ENCODE results near the gene TMEM135. TPM values are rescaled to one million over a fixed set of nuclear protein-coding genes. Genes with fewer than 3 reads are reported as not detected.

Gene TMEM135
- total RNA-seq, 2 donors from 2014 or later = 111 to 113 TPM

DNA sequence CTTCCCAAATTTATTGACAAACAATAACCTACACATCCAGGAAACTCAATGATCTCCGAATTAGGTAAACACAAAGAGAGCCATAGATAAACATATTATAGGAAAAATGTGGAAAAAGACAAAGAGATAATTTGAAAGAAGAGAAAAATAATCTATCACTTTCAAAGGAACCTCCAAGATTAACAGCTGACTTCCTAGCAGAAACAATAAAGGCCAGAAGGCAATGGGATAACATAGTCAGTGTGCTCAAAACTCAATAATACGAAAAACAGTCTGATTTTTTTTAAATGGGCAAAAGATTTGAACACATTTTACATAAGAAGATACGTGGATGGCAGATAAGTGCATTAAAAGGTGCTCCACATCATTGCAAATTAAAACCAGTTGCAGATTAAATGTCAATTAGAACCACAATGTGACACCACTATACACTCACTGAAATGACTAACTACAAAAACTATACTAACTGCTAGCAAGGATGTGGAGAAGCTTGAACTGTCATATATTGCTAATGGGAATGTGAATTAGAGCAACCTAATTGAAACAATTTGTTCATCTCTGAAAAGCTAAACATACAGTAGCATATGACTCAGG lies 300.4 kb downstream of the TMEM135 start:
- H3K27ac Mint-ChIP-seq = no peak overlapping the region
- Histone ChIP-seq H3K36me3 (ENCODE audit: control insufficient read depth, insufficient read depth, low read length) (no peaks in the 10 kb centered on the region), H3K4me1 (ENCODE audit: control insufficient read depth, insufficient read depth, low read length) (no peaks in the 10 kb centered on the region), H3K27me3 (ENCODE audit: control insufficient read depth, insufficient read depth, low read length, poor library complexity, severe bottlenecking) (no peaks in the 10 kb centered on the region), H3K9ac (ENCODE audit: extremely low read depth, low read length, poor library complexity, severe bottlenecking) (no peak overlapping the region), H3K27ac (ENCODE audit: low read depth, low read length) (no peak overlapping the region), H3K4me3 (ENCODE audit: low read length) (peak overlapping the region; percentile 50), H3K9me3 (ENCODE audit: control insufficient read depth, low read length) (peaks cover 29% of the 10 kb centered on the region)
- TF ChIP-seq, protein P1, sequence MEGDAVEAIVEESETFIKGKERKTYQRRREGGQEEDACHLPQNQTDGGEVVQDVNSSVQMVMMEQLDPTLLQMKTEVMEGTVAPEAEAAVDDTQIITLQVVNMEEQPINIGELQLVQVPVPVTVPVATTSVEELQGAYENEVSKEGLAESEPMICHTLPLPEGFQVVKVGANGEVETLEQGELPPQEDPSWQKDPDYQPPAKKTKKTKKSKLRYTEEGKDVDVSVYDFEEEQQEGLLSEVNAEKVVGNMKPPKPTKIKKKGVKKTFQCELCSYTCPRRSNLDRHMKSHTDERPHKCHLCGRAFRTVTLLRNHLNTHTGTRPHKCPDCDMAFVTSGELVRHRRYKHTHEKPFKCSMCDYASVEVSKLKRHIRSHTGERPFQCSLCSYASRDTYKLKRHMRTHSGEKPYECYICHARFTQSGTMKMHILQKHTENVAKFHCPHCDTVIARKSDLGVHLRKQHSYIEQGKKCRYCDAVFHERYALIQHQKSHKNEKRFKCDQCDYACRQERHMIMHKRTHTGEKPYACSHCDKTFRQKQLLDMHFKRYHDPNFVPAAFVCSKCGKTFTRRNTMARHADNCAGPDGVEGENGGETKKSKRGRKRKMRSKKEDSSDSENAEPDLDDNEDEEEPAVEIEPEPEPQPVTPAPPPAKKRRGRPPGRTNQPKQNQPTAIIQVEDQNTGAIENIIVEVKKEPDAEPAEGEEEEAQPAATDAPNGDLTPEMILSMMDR (conservative IDR thresholded peaks at IDR 0.05) = no peak
- no peak for DNase-seq
- H3K4me1 Mint-ChIP-seq = no peaks in the 10 kb centered on the region
- no peaks in the 10 kb centered on the region for H3K27me3 Mint-ChIP-seq (ENCODE audit: insufficient read depth)
- WGBS, 2 experiments (ENCODE audit: insufficient coverage in 1 of 2, insufficient read length in 1 of 2) = 97 to 100% methylated on average over 1 to 3 of the region's 3 CpGs
- no peak overlapping the region for H3K4me3 Mint-ChIP-seq
- peaks cover 40% of the 10 kb centered on the region for H3K9me3 Mint-ChIP-seq
- peaks cover 5% of the 10 kb centered on the region for H3K36me3 Mint-ChIP-seq (ENCODE audit: low read depth)

DNA sequence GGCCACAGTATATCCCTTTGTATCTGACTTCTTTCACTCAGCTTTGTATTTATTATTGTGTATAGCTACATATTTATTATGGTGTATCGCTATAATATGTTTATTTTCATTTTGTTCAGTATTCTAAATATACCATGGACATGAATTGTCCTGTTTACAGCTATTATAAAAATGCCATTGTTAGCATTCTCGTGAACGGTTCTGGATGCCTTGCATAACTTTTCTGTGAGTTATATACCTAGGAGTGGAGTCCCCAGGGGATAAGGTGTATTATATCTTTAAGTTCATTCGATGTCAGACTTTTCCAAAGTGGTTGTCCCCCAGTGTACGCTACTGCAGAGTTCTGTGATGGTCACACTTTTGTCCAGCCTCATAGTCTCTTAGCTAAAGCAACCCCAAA lies 301.7 kb downstream of the TMEM135 start:
- TF ChIP-seq, protein P1 (conservative IDR thresholded peaks at IDR 0.05) = no peak
- no peak overlapping the region for H3K9ac ChIP-seq (ENCODE audit: extremely low read depth, low read length, poor library complexity, severe bottlenecking)
- Mint-ChIP-seq H3K36me3 (ENCODE audit: low read depth) (peaks cover 5% of the 10 kb centered on the region), H3K4me1 (no peaks in the 10 kb centered on the region), H3K4me3 (no peak overlapping the region), H3K27ac (no peak overlapping the region), H3K9me3 (peaks cover 40% of the 10 kb centered on the region), H3K27me3 (ENCODE audit: insufficient read depth) (no peaks in the 10 kb centered on the region)
- WGBS, 2 experiments (ENCODE audit: insufficient coverage in 1 of 2, insufficient read length in 1 of 2) = 94 to 96% methylated on average over 2 to 4 of the region's 5 CpGs
- H3K4me1 ChIP-seq (ENCODE audit: control insufficient read depth, insufficient read depth, low read length) = no peaks in the 10 kb centered on the region
- no peak overlapping the region for H3K4me3 ChIP-seq (ENCODE audit: low read length)
- H3K27me3 ChIP-seq (ENCODE audit: control insufficient read depth, insufficient read depth, low read length, poor library complexity, severe bottlenecking) = no peaks in the 10 kb centered on the region
- H3K36me3 ChIP-seq (ENCODE audit: control insufficient read depth, insufficient read depth, low read length) = no peaks in the 10 kb centered on the region
- peaks cover 29% of the 10 kb centered on the region for H3K9me3 ChIP-seq (ENCODE audit: control insufficient read depth, low read length)
- no peak overlapping the region for H3K27ac ChIP-seq (ENCODE audit: low read depth, low read length)
- DNase-seq = no peak

DNA sequence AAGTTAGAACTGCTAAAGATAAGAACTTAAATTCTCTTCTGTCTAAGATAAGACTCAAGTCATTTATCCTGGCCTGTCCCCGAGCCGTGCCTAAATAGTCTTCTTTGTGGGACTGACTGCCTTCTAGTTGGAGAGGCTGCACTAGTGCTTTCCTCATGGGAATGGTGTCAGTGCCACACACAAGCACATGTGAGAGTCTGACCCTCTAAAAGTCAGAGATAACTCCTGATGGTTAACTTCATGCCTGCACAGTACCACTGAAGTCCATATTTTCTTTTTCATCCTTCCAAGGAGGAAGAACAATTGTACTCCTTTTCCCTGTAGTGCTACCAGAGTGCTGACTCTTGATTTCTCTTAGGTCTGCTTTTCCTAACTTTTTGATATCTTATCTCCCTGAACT lies 309.7 kb downstream of the TMEM135 start:
- no peak overlapping the region for H3K9ac ChIP-seq (ENCODE audit: extremely low read depth, low read length, poor library complexity, severe bottlenecking)
- H3K27ac ChIP-seq (ENCODE audit: low read depth, low read length) = no peak overlapping the region
- H3K27ac Mint-ChIP-seq = no peak overlapping the region
- H3K27me3 ChIP-seq (ENCODE audit: control insufficient read depth, insufficient read depth, low read length, poor library complexity, severe bottlenecking) = no peaks in the 10 kb centered on the region
- H3K27me3 Mint-ChIP-seq (ENCODE audit: insufficient read depth) = no peaks in the 10 kb centered on the region
- H3K4me3 ChIP-seq (ENCODE audit: low read length) = no peak overlapping the region
- TF ChIP-seq, protein P1 (conservative IDR thresholded peaks at IDR 0.05) = no peak
- no peaks in the 10 kb centered on the region for H3K36me3 Mint-ChIP-seq (ENCODE audit: low read depth)
- peaks cover 3% of the 10 kb centered on the region for H3K4me1 ChIP-seq (ENCODE audit: control insufficient read depth, insufficient read depth, low read length)
- WGBS, 2 experiments (ENCODE audit: insufficient coverage in 1 of 2, insufficient read length in 1 of 2) = 92% methylated on average over 2 of the region's 2 CpGs; no CpG with 5 or more reads in 1 of the 2 experiments
- DNase-seq = no peak
- H3K36me3 ChIP-seq (ENCODE audit: control insufficient read depth, insufficient read depth, low read length) = no peaks in the 10 kb centered on the region
- no peaks in the 10 kb centered on the region for H3K9me3 ChIP-seq (ENCODE audit: control insufficient read depth, low read length)
- H3K9me3 Mint-ChIP-seq = peaks cover 4% of the 10 kb centered on the region
- no peak overlapping the region for H3K4me3 Mint-ChIP-seq
- H3K4me1 Mint-ChIP-seq = peaks cover 15% of the 10 kb centered on the region

All from endodermal cell (in vitro differentiated cells).